Coronary artery (tissue), 2 donors: Measurements from ENCODE around the gene ELAVL1.

ENCODE experiments used
- DNase-seq: peaks from one replicate; pipeline ENCODE4 v3.0.0-alpha.2; 2017; ENCODE audit warnings: low spot score
- H3K27ac ChIP-seq, 2 donors: fragments of 200-600 bp; sonication (generic); one replicate each; pipeline ENCODE4 v1.5.1; 2016 to 2019
- H3K4me3 ChIP-seq: fragments of 200-600 bp; sonication (generic); 2 replicates; pipeline ENCODE4 v1.5.1; 2016; ENCODE audit warnings: mild to moderate bottlenecking, moderate library complexity
- TF ChIP-seq, protein P1 (sequence below): fragments of 200-600 bp; sonication (generic); IDR thresholded peaks from one replicate; pipeline ENCODE4 v1.5.1; 2019; ENCODE audit warnings: antibody characterized with exemption

Gene ELAVL1

DNA sequence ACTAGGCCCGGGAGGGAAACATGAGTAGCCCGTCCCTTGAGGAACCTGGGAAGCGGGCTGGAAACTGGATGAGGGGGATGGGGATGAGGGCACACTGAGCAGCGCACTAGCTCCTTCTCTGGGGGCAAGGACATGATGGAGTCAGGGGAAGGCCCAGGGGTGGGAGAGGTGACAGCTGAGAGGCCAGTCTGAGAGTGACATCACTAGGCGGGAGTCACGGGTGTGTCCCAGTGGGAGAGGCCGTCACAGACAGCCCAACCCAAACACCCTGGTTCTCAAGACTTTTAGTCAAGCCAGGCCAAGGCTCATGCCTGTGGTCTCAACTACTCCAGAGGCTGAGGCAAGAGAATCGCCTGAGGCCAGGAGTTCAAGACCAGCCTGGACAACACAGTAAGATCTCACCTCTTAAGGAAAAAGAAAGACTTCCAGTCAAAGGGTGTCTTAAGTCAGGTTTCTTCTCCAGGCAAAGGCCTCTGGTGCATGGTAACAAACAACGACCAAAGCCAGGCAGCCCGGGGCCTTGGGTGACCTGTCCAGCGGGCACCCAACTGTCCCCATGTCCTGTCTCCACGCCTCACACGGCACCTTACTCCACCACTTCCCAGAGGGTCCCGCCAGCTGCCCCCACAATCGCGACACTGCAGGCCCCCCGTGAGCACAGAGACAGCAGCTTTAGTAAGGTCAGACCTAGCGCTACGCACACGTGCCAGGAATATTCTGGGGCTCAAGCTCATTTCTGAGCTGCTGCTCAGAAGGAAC lies 36.5 kb downstream of the ELAVL1 start:
- TF ChIP-seq, protein P1, sequence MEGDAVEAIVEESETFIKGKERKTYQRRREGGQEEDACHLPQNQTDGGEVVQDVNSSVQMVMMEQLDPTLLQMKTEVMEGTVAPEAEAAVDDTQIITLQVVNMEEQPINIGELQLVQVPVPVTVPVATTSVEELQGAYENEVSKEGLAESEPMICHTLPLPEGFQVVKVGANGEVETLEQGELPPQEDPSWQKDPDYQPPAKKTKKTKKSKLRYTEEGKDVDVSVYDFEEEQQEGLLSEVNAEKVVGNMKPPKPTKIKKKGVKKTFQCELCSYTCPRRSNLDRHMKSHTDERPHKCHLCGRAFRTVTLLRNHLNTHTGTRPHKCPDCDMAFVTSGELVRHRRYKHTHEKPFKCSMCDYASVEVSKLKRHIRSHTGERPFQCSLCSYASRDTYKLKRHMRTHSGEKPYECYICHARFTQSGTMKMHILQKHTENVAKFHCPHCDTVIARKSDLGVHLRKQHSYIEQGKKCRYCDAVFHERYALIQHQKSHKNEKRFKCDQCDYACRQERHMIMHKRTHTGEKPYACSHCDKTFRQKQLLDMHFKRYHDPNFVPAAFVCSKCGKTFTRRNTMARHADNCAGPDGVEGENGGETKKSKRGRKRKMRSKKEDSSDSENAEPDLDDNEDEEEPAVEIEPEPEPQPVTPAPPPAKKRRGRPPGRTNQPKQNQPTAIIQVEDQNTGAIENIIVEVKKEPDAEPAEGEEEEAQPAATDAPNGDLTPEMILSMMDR = no peak
- no peak overlapping the region for H3K4me3 ChIP-seq
- no peak for DNase-seq
- H3K27ac ChIP-seq = no peak overlapping the region

DNA sequence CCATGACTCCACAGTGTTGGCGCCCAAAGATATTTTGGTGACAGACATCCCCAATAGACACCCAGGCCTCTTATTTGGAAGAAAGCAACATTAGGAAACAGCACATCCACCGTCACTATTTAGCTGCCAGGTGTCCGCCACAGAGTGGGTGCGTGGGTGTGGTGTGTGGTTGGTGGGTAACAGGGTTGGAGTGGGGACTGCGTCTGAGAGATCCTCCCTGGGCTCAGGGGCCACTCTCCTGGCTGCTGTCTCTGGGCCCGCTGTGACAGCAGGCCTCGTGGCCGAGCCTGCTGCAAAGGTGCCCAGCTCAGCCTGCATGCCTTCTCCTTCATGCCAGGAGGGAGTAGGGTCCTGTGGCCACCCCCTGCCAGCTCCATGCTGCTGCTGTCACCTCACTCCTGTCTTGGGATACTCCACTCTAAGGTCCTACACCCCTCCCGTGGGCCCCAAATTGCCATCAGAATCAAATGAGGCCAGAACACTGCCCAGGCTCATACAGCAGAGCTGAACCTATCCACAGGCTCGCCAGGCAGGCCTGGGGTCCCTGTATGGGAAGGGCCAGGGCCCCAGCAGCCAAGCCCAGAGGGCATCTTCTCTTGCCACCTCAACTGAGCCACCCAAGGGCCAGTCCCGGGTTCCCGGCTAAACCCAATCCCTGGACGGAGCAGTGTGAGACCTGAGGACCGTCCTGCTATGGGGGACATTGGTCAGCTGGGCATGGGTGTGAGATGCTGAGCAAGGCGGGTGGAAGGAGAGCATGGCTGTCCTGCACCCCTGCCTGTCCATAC lies 37.2 kb downstream of the ELAVL1 start:
- TF ChIP-seq, protein P1 = no peak
- Histone ChIP-seq H3K4me3 (no peak overlapping the region), H3K27ac (no peak overlapping the region)
- no peak for DNase-seq

DNA sequence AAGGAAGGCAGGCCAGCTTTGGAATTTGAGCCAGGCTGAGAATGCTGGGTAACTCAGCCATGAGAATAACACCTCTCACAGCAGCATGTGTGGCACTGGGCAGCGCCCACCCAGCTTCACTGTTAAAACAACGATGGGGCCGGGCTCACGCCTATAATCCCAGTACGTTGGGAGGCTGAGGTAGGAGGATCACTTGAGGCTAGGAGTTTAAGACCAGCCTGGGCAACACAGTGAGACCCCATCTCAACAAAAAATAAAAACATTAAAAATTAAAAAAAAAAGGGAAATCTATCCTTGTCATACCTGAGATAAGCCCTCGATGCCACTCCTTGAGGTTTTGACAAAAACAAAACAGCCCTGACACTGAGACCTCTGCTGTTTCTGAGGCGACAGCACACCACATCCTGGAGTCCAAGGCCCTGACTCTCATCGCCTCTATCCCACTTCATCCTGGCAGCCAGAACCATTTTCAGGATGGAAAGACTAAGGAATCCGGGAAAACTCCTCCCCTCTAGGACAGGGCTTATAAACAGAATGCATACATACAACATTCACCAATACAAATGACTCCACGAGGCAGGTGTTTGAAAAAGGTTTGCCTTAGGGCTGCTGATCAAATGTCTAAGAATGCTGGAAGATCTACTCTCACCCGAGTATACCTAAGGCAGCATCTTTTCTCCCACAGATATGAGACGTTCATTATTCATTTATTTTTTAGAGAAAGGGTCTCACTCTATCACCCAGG lies 39.3 kb downstream of the ELAVL1 start:
- TF ChIP-seq, protein P1 = no peak
- Histone ChIP-seq H3K4me3 (no peak overlapping the region), H3K27ac (no peak overlapping the region)
- no peak for DNase-seq

DNA sequence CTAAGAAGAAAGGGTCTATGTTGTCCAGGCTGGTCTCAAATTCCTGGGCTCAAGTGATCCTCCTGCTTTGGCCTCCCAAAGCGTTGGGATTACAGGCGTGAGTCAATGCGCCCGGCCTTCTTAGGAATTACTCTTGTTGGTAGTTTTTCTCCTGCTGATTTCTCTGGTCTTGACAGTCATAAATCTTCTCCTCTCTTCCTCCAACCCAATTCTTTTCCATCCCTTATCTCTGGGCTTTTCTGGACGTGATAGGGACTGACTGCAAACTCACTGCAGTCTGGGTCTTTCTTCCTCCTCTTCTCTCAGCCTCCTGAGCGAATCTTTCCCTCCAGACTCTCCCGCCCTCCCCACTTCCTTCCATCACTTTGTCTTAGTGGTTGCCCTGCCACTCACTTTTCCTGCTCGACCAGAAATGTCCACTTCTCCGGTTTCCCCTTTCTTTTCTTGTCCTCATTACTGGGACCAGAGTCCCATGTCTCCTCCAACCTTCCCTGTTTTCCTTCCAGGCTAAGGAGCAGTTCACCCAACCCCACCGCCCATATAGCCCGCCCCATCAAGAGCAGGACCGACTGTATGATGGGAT lies 40.1 kb downstream of the ELAVL1 start:
- H3K27ac ChIP-seq = no peak overlapping the region
- H3K4me3 ChIP-seq = no peak overlapping the region
- TF ChIP-seq, protein P1 = no peak
- DNase-seq = no peak

DNA sequence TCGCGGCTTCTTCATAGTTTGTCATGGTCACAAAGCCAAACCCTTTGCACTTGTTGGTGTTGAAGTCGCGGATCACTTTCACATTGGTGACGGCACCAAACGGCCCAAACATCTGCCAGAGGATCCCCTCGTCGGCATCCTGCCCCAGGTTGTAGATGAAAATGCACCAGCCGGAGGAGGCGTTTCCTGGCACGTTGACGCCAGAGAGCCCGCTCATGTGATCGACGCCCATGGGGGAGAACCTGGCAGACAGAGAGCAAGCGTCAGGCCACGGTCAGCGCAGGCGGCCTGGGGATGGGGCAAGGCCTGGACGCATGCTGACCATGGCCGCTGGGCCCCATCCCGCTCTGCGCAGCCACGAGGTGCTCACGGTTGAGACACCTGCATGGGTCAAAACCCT lies 41.9 kb downstream of the ELAVL1 start:
- Histone ChIP-seq H3K27ac (no peak overlapping the region), H3K4me3 (no peak overlapping the region)
- no peak for DNase-seq
- TF ChIP-seq, protein P1 = no peak

DNA sequence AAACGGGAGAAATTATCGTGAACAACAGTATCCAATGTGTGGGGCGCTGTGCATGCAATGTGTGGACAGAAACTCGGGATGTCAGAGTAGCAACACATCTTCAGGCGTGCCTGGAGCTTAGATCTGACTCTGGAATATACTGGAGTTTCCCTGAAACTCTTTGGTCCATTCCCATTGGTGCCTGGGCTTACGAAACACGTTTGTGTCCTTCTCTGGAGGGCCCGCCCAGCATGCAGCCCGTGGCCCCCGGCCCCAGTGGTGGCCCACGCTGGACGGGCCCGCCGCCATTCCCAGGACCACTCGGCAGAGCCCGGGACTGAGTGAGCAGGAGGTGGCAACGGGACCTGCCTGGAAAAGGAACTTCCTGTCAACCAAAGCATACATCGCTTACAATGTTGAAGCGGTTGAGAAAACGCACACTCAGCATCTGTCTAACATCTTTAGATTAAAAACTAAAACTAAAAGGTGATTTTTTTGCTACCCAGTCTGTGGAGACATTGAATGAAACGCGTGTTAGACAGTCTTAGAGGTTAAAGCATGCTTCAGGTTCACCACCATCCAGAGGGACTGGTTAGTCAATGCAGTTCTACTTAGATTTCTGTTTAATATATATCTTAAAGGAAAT lies 42.7 kb downstream of the ELAVL1 start:
- no peak for DNase-seq
- TF ChIP-seq, protein P1 = no peak
- Histone ChIP-seq H3K27ac (no peak overlapping the region), H3K4me3 (no peak overlapping the region)
